ENCODE measurements around the gene HOPX. TPM values are rescaled to one million over a fixed set of nuclear protein-coding genes. Genes with fewer than 3 reads are reported as not detected.
A peak's percentile ranks its signal among the peaks of the same experiment; 100 is the strongest.

Gene HOPX
- total RNA-seq (2012; rRNA removed), result 1.3 and 1.7 TPM in 2 replicates
- polyA plus RNA-seq (2012; rRNA removed), result 1.7 and 2.0 TPM in 2 replicates
- polyA plus RNA-seq (2012; cell fraction: cytosol; rRNA removed), result 1.2 and 1.5 TPM in 2 replicates
- polyA plus RNA-seq (2012; cell fraction: nucleus; rRNA removed; ENCODE audit: low replicate concordance), result 0.47 and 0.64 TPM in 2 replicates
- Bru-seq, nascent RNA, result percentile 6 among the genes with signal in this experiment
- BruChase-seq, experiment 1, labeled RNA remaining after a 6-hour chase, result percentile 3 among the genes with signal in this experiment
- BruChase-seq, experiment 2, labeled RNA remaining after a 2-hour chase, result not detected
- long read RNA-seq, result 0 reads

GRCh38 chr4:56681158-56681852 lies at the start of gene HOPX:
TSS of gene HOPX (minus strand) at chr4:56681296. CDS start at chr4:56657816, 23,480 bp downstream.
- H3K18ac ChIP-seq (ENCODE audit: low read depth, low read length), result no peak within 1 kb of the TSS
- CTCF ChIA-PET, result interaction anchor here (1.9 kb wide), 1 partner anchor 10 kb away, joined by 4 read pairs; no protein-coding TSS in a partner anchor
- no peak within 1 kb of the TSS for H2BK120ac ChIP-seq (ENCODE audit: low read depth, low read length)
- no peak within 1 kb of the TSS for H4K5ac ChIP-seq (ENCODE audit: low read depth, low read length)
- in situ Hi-C loops (cut with MboI; ENCODE audit: low sequenced_read_pairs), result no loop called here
- no peaks in the 10 kb centered on the region for H4K20me1 ChIP-seq (ENCODE audit: insufficient read depth, low read length)
- no peak for ATAC-seq (ENCODE audit: low read depth)
- DNase-seq, result no peak
- dilution Hi-C loops (cut with HindIII; ENCODE audit: low sequenced_read_pairs, unreplicated experiment), result no loop called here
- H3K79me1 ChIP-seq (ENCODE audit: low read depth in 1 of 2, low read length in 2 of 2), result no peaks in the 10 kb centered on the region
- no peak within 1 kb of the TSS for H4K8ac ChIP-seq (ENCODE audit: low read depth in 2 of 2, low read length in 2 of 2)
- no peak within 1 kb of the TSS for H2BK15ac ChIP-seq (ENCODE audit: low read depth, low read length)
- H2AFZ ChIP-seq (replicated peaks; ENCODE audit: low read length, poor library complexity), result no peak within 1 kb of the TSS
- H3K23ac ChIP-seq (ENCODE audit: low read depth, low read length), result 0 out of 2 replicates have a peak within 1 kb of the TSS, but pooled peaks have one; percentile 46
- H2AK9ac ChIP-seq (replicated peaks; ENCODE audit: low read depth, low read length, poor library complexity), result no peak within 1 kb of the TSS
- 0 out of 2 replicates have a peak, but pooled peaks cover 3% of the 10 kb centered on the region for H3K9me1 ChIP-seq (ENCODE audit: insufficient read depth, low read length)
- no peak within 1 kb of the TSS; the same call in 1 of the 2 replicates for H3K56ac ChIP-seq (ENCODE audit: extremely low read depth, insufficient read depth, low read length)
- H3K4me2 ChIP-seq (ENCODE audit: low read depth, low read length), result no peak within 1 kb of the TSS; the same call in 1 of the 2 replicates
- intact Hi-C loops (cut with micrococcal nuclease), result no loop called here
- H3K14ac ChIP-seq (replicated peaks; ENCODE audit: low read depth, low read length), result no peak within 1 kb of the TSS
- no peak within 1 kb of the TSS for H3K4ac ChIP-seq (ENCODE audit: low read depth, low read length)
- H3K9me3 ChIP-seq (ENCODE audit: control insufficient read depth, insufficient read depth, low read length), result no peaks in the 10 kb centered on the region
- H3K4me3 ChIP-seq (ENCODE audit: insufficient read depth, low read depth, low read length), result no peak within 1 kb of the TSS
- POLR2A ChIA-PET (ENCODE audit: unreplicated experiment), result interaction anchor here (0.7 kb wide), 1 partner anchor 155 kb away, joined by 6 read pairs; no protein-coding TSS in a partner anchor
- no peak within 1 kb of the TSS for H4K91ac ChIP-seq (ENCODE audit: insufficient read depth, low read depth, low read length)
- H3K27ac ChIP-seq (ENCODE audit: insufficient read depth, low read length), result no peak within 1 kb of the TSS
- WGBS, 2 experiments (ENCODE audit: extremely low coverage in 2 of 2, insufficient read length in 1 of 2), result 40% methylated on average over 2 of the region's 18 CpGs; no CpG with 5 or more reads in 1 of the 2 experiments
- H2BK20ac ChIP-seq (ENCODE audit: low read depth, low read length), result no peak within 1 kb of the TSS
- no peaks in the 10 kb centered on the region for H3K36me3 ChIP-seq (ENCODE audit: control insufficient read depth, insufficient read depth, low read length)
- no peak within 1 kb of the TSS for H3K9ac ChIP-seq (ENCODE audit: low read depth, low read length)
- no TSS peak for BruUV-seq (replicated peaks)
- no peak within 1 kb of the TSS for H2BK5ac ChIP-seq (ENCODE audit: low read depth, low read length, poor library complexity, severe bottlenecking)
- H3K27me3 ChIP-seq (ENCODE audit: control insufficient read depth, insufficient read depth, low read length), result peaks cover 43% of the 10 kb centered on the region
- H3K4me1 ChIP-seq (ENCODE audit: control insufficient read depth, insufficient read depth, low read length), result no peaks in the 10 kb centered on the region
- no peak within 1 kb of the TSS for H2AK5ac ChIP-seq (ENCODE audit: low read depth, low read length)
- no peak for TF ChIP-seq BHLHE40 (IDR thresholded peaks at IDR 0.05; ENCODE audit: low read depth, low read length)
- TF ChIP-seq NFE2L2 (IDR thresholded peaks at IDR 0.05; ENCODE audit: low read depth, low read length), result no peak
- no peak for TF ChIP-seq CEBPB (IDR thresholded peaks at IDR 0.05; ENCODE audit: low read depth, low read length)
- no peak for TF ChIP-seq CTCF (conservative IDR thresholded peaks at IDR 0.05; ENCODE audit: low read depth, low read length)
- TF ChIP-seq RAD21 (IDR thresholded peaks at IDR 0.05; ENCODE audit: low read length), result no peak
- no peak for TF ChIP-seq MAZ (IDR thresholded peaks at IDR 0.05; ENCODE audit: borderline replicate concordance, low read depth, low read length)
- TF ChIP-seq USF2 (IDR thresholded peaks at IDR 0.05; ENCODE audit: low read depth, low read length), result no peak
- no peak for TF ChIP-seq ELK1 (IDR thresholded peaks at IDR 0.05; ENCODE audit: borderline replicate concordance, low read depth, low read length)
- TF ChIP-seq MAFK (IDR thresholded peaks at IDR 0.05; ENCODE audit: low read depth, low read length), result no peak
- no peak for TF ChIP-seq MXI1 (IDR thresholded peaks at IDR 0.05; ENCODE audit: borderline replicate concordance, low read depth, low read length)
- TF ChIP-seq FOS (IDR thresholded peaks at IDR 0.05; ENCODE audit: low read depth, low read length), result no peak
- TF ChIP-seq POLR2A (IDR thresholded peaks at IDR 0.05; ENCODE audit: low read depth, low read length), result no peak
- no peak for TF ChIP-seq RFX5 (IDR thresholded peaks at IDR 0.05; ENCODE audit: low read depth, low read length)
- no peak for TF ChIP-seq CHD1 (IDR thresholded peaks at IDR 0.05; ENCODE audit: low read depth, low read length)
